Astrocyte (in vitro differentiated cells and primary cell): ENCODE results near the gene PPP6R3. TPM values are rescaled to one million over a fixed set of nuclear protein-coding genes. Genes with fewer than 3 reads are reported as not detected.
A peak's percentile ranks its signal among the peaks of the same experiment; 100 is the strongest.

ENCODE experiments used
- DNase-seq: peaks from one replicate; pipeline ENCODE4 v3.0.0-alpha.2; 2010; ENCODE audit warnings: low read depth
- FAIRE-seq: peaks from 2 replicates; lab custom pipeline; 2011; peaks lifted over from hg19 to GRCh38; lab: Jason Lieb, UNC
- H2AFZ ChIP-seq: 2 replicates; pipeline ENCODE4 v1.6.0; 2012; ENCODE audit warnings: low read depth, low read length, inconsistent platforms
- H3K27ac ChIP-seq: 2 replicates; pipeline ENCODE4 v1.5.1; 2011; ENCODE audit warnings: low read depth, low read length, inconsistent platforms
- H3K27me3 ChIP-seq: 2 replicates; pipeline ENCODE4 v1.6.0; 2011; ENCODE audit warnings: low read length, inconsistent platforms; ENCODE audit not compliant: insufficient read depth
- H3K36me3 ChIP-seq: 2 replicates; pipeline ENCODE4 v1.5.1; 2011; ENCODE audit warnings: low read length, inconsistent platforms; ENCODE audit not compliant: insufficient read depth
- H3K4me1 ChIP-seq: 2 replicates; pipeline ENCODE4 v1.5.1; 2011; ENCODE audit warnings: low read length, inconsistent platforms; ENCODE audit not compliant: insufficient read depth
- H3K4me2 ChIP-seq: 2 replicates; pipeline ENCODE4 v1.6.0; 2012; ENCODE audit warnings: low read length, inconsistent platforms
- H3K4me3 ChIP-seq: 2 replicates; pipeline ENCODE4 v1.5.1; 2011; ENCODE audit warnings: low read depth, mild to moderate bottlenecking, low read length, inconsistent platforms; ENCODE audit not compliant: insufficient read depth
- H3K79me2 ChIP-seq: 2 replicates; pipeline ENCODE4 v1.6.0; 2012; ENCODE audit warnings: mild to moderate bottlenecking, low read length, inconsistent platforms; ENCODE audit not compliant: insufficient read depth
- H3K9ac ChIP-seq: 2 replicates; pipeline ENCODE4 v1.6.0; 2012; ENCODE audit warnings: mild to moderate bottlenecking, low read length, inconsistent platforms
- H3K9me3 ChIP-seq: 2 replicates; pipeline ENCODE4 v1.5.1; 2012; ENCODE audit warnings: low read depth, mild to moderate bottlenecking, low read length, inconsistent platforms; ENCODE audit not compliant: insufficient read depth
- H4K20me1 ChIP-seq: 2 replicates; pipeline ENCODE4 v1.6.0; 2012; ENCODE audit warnings: low read length, inconsistent platforms; ENCODE audit not compliant: insufficient read depth
- H3K27ac Mint-ChIP-seq: one replicate; pipeline ENCODE4 v1.8.0; 2021; ENCODE audit warnings: mild to moderate bottlenecking, mixed read lengths; ENCODE audit not compliant: unreplicated experiment
- H3K27me3 Mint-ChIP-seq: one replicate; pipeline ENCODE4 v1.8.0; 2021; ENCODE audit warnings: low read depth, mixed read lengths; ENCODE audit not compliant: unreplicated experiment
- H3K36me3 Mint-ChIP-seq: one replicate; pipeline ENCODE4 v1.8.0; 2021; ENCODE audit warnings: low read depth, mixed read lengths; ENCODE audit not compliant: unreplicated experiment
- H3K4me1 Mint-ChIP-seq: one replicate; pipeline ENCODE4 v1.8.0; 2021; ENCODE audit warnings: low read depth, mixed read lengths; ENCODE audit not compliant: unreplicated experiment
- H3K4me3 Mint-ChIP-seq: one replicate; pipeline ENCODE4 v1.8.0; 2021; ENCODE audit warnings: mild to moderate bottlenecking, moderate library complexity, mixed read lengths; ENCODE audit not compliant: unreplicated experiment
- H3K9me3 Mint-ChIP-seq: one replicate; pipeline ENCODE4 v1.8.0; 2021; ENCODE audit warnings: mild to moderate bottlenecking, mixed read lengths; ENCODE audit not compliant: unreplicated experiment
- CTCF ChIP-seq: IDR thresholded peaks from 2 replicates; pipeline ENCODE4 v1.5.1; 2011; ENCODE audit warnings: low read depth, mild to moderate bottlenecking, inconsistent platforms, low read length, moderate library complexity; ENCODE audit not compliant: insufficient read depth
- EZH2 ChIP-seq: IDR thresholded peaks from 2 replicates; pipeline ENCODE4 v1.6.1; 2012; ENCODE audit warnings: mild to moderate bottlenecking, low read length, inconsistent platforms; ENCODE audit not compliant: insufficient read depth
- total RNA-seq: library from RNA; stranded (reverse); gene quantifications from 2 replicates; pipeline ENCODE4 v1.2.1, GENCODE V29; 2021

Gene PPP6R3
- total RNA-seq, 1 donor from 2014 or later: 97.8 TPM

- Mint-ChIP-seq H3K4me3 (no peak overlapping the region), H3K9me3 (no peaks in the 10 kb centered on the region), H3K36me3 (no peaks in the 10 kb centered on the region), H3K27ac (no peak overlapping the region), H3K27me3 (no peaks in the 10 kb centered on the region), H3K4me1 (peaks cover 76% of the 10 kb centered on the region)
- H3K27me3 ChIP-seq: no peaks in the 10 kb centered on the region
- H3K36me3 ChIP-seq: no peaks in the 10 kb centered on the region
- DNase-seq (no peak), FAIRE-seq (no peak)
- peaks cover 96% of the 10 kb centered on the region for H3K79me2 ChIP-seq
- peaks cover 94% of the 10 kb centered on the region for H4K20me1 ChIP-seq
- H3K4me3 ChIP-seq: no peak overlapping the region
- H3K4me1 ChIP-seq: peaks cover 26% of the 10 kb centered on the region
- no peak overlapping the region for H3K27ac ChIP-seq
- no peak overlapping the region for H2AFZ ChIP-seq
- H3K4me2 ChIP-seq: no peak overlapping the region
- H3K9me3 ChIP-seq: no peaks in the 10 kb centered on the region
- TF ChIP-seq EZH2 (no peak), CTCF (no peak)
- H3K9ac ChIP-seq: no peak overlapping the region
Observed at GRCh38 chr11:68469642-68470041, 9.1 kb downstream of the PPP6R3 start.

- no peak for FAIRE-seq
- Mint-ChIP-seq H3K9me3 (no peaks in the 10 kb centered on the region), H3K27me3 (no peaks in the 10 kb centered on the region), H3K4me1 (peaks cover 75% of the 10 kb centered on the region), H3K36me3 (peaks cover 2% of the 10 kb centered on the region), H3K27ac (peak overlapping the region; percentile 98), H3K4me3 (peak overlapping the region; percentile 34)
- no peak overlapping the region for H2AFZ ChIP-seq
- H3K4me2 ChIP-seq: peak overlapping the region; percentile 30
- no peaks in the 10 kb centered on the region for H3K27me3 ChIP-seq
- no peak for DNase-seq
- no peak overlapping the region for H3K4me3 ChIP-seq
- H3K4me1 ChIP-seq: peaks cover 26% of the 10 kb centered on the region
- no peak for TF ChIP-seq EZH2
- TF ChIP-seq CTCF: no peak
- peaks cover 93% of the 10 kb centered on the region for H3K79me2 ChIP-seq
- no peaks in the 10 kb centered on the region for H3K36me3 ChIP-seq
- no peak overlapping the region for H3K27ac ChIP-seq
- no peaks in the 10 kb centered on the region for H3K9me3 ChIP-seq
- H3K9ac ChIP-seq: no peak overlapping the region
- peaks cover 88% of the 10 kb centered on the region for H4K20me1 ChIP-seq
Observed at GRCh38 chr11:68470304-68470811, 9.8 kb downstream of the PPP6R3 start.

DNA sequence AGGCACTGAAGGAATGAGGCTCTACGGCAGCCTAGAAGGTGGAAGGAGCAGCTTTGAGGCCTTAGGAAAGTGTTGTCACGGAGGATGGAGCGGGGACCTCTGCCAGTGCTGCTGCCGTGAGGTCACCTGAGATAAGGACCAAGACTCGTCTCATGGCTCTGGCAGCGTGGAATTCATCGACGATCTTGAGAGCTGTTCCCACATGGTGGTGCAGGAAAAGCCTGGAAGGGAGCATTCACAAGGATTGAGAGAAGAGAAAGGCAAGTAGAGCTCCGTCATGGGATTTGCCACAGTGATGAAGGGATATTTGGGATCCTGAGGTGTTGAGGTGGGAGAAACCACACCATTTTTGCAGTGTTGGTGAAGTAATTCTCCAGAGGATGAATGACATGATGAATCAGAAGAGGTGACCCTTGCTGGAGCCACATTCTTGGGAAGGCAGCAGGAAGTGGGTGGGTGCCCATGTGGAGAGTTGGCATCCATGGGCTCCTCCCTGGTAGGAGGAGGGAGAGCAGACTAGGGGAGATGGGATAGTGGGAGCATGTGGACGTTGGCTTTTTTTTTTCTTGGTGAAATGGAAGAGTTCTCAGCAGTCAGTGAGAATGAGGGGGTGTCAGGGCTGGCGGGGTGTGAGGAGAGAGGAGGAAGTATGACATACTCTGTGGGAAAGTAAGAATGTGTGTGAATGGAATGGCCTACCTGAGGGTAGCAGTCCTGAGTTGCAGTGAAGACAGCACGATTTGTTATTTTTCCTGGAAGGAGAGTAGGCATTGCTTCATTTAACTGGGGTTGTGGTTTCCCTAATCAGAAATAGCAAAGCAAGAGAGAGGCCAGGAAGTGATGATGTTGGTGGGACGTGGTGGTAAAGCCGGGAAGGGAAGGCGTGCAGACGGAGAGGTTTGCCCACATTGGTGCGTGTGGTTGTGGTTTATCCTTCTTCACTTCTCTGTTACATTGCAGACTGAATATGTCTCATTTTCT is 11.1 kb downstream of the PPP6R3 start:
- H3K4me2 ChIP-seq: peak overlapping the region; percentile 66
- peaks cover 66% of the 10 kb centered on the region for H3K4me1 Mint-ChIP-seq

More for the DNA sequence above, 11.1 kb downstream of the PPP6R3 start:
- H3K4me3 ChIP-seq: no peak overlapping the region
- Mint-ChIP-seq H3K4me3 (peak overlapping the region; percentile 48), H3K27ac (peak overlapping the region; percentile 98), H3K9me3 (no peaks in the 10 kb centered on the region), H3K27me3 (no peaks in the 10 kb centered on the region), H3K36me3 (peaks cover 2% of the 10 kb centered on the region)
- peak overlapping the region; percentile 86 for H3K27ac ChIP-seq
- H3K27me3 ChIP-seq: no peaks in the 10 kb centered on the region
- peak; percentile 98 for DNase-seq
- peaks cover 80% of the 10 kb centered on the region for H4K20me1 ChIP-seq
- FAIRE-seq: no peak
- no peaks in the 10 kb centered on the region for H3K9me3 ChIP-seq
- H3K36me3 ChIP-seq: no peaks in the 10 kb centered on the region
- TF ChIP-seq CTCF (no peak), EZH2 (no peak)
- no peak overlapping the region for H2AFZ ChIP-seq
- H3K9ac ChIP-seq: peak overlapping the region; percentile 58
- peaks cover 26% of the 10 kb centered on the region for H3K4me1 ChIP-seq
- H3K79me2 ChIP-seq: peaks cover 88% of the 10 kb centered on the region
